K562 (cell line): Measurements from ENCODE around the gene ORMDL3. TPM values are rescaled to one million over a fixed set of nuclear protein-coding genes. Genes with fewer than 3 reads are reported as not detected.

Experiments used
- CTCFL ChIP-seq: IDR thresholded peaks from 2 replicates; pipeline ENCODE4 v1.6.1; 2011; ENCODE audit warnings: borderline replicate concordance, low read depth, mild to moderate bottlenecking, moderate library complexity, low read length; ENCODE audit not compliant: insufficient read depth, poor library complexity, severe bottlenecking
- ETS1 ChIP-seq: conservative IDR thresholded peaks from 2 replicates; pipeline ENCODE4 v1.6.1; 2011; ENCODE audit warnings: low read depth, mild to moderate bottlenecking, low read length; ENCODE audit not compliant: control insufficient read depth
- FOXA1 ChIP-seq: fragments of 450-650 bp; IDR thresholded peaks from 2 replicates; pipeline ENCODE4 v1.6.1; 2016; ENCODE audit warnings: mild to moderate bottlenecking, borderline replicate concordance
- MCM2 ChIP-seq: fragments of 450-650 bp; IDR thresholded peaks from 2 replicates; pipeline ENCODE4 v1.6.1; 2017; ENCODE audit warnings: low read depth, mild to moderate bottlenecking
- MECOM ChIP-seq: fragments of 250-450 bp; sonication (Bioruptor Pico); IDR thresholded peaks from 2 replicates; pipeline ENCODE4 v1.8.0; 2022; ENCODE audit warnings: inconsistent platforms
- MXD1 ChIP-seq: fragments of 250-450 bp; sonication (Bioruptor Pico); IDR thresholded peaks from 2 replicates; pipeline ENCODE4 v1.8.0; 2021; ENCODE audit warnings: borderline replicate concordance, mild to moderate bottlenecking, moderate library complexity; ENCODE audit not compliant: poor library complexity, severe bottlenecking
- PTTG1 ChIP-seq: fragments of 450-650 bp; IDR thresholded peaks from 2 replicates; pipeline ENCODE4 v1.6.1; 2016; ENCODE audit warnings: low read depth, mild to moderate bottlenecking, missing genetic modification characterization, missing compliant biosample characterization
- TRIM28 ChIP-seq: fragments of 450-650 bp; IDR thresholded peaks from 2 replicates; pipeline ENCODE4 v1.6.1; 2017
- YY1 ChIP-seq, 3 experiments: IDR thresholded peaks; 2 replicates each; pipeline ENCODE4 v1.6.1; 2011; ENCODE audit warnings: low read length in 2 of 3, mild to moderate bottlenecking in 2 of 3, moderate library complexity in 2 of 3, borderline replicate concordance in 1 of 3, control low read depth in 1 of 3, low read depth in 1 of 3; ENCODE audit not compliant: insufficient read depth in 3 of 3, insufficient replicate concordance in 2 of 3, control insufficient read depth in 1 of 3, insufficient read length in 1 of 3; ENCODE audit errors: extremely low read depth in 1 of 3
- ZBTB17 ChIP-seq: fragments of 450-650 bp; formaldehyde crosslinking; IDR thresholded peaks from 2 replicates; pipeline ENCODE4 v1.4.0; 2020; ENCODE audit warnings: mild to moderate bottlenecking
- ZFX ChIP-seq: sonication (generic); formaldehyde crosslinking; IDR thresholded peaks from 2 replicates; pipeline ENCODE4 v1.8.0; 2022; ENCODE audit warnings: mild to moderate bottlenecking, missing genetic modification reagents, moderate library complexity
- ZNF253 ChIP-seq: fragments of 250-450 bp; sonication (Bioruptor Pico); conservative IDR thresholded peaks from 2 replicates; pipeline ENCODE4 v1.6.1; 2021; ENCODE audit warnings: mild to moderate bottlenecking
- ZNF586 ChIP-seq: fragments of 450-650 bp; formaldehyde crosslinking; conservative IDR thresholded peaks from 2 replicates; pipeline ENCODE4 v1.4.0; 2020; ENCODE audit warnings: mild to moderate bottlenecking, moderate library complexity
- ZNF592 ChIP-seq: fragments of 450-650 bp; IDR thresholded peaks from 2 replicates; pipeline ENCODE4 v1.6.1; 2017; ENCODE audit warnings: antibody characterized with exemption, mild to moderate bottlenecking
- polyA plus RNA-seq, 8 experiments: library from polyadenylated mRNA; depleted of rRNA in 4 of 8; stranded (reverse) in 5 of 8; unstranded in 3 of 8; fragments of >200 nt; fragmentation: Nextera tagmentation in 2 of 8; fragmentation: Illumina TruSeq in 1 of 8; extraction: Ambion mirVana in 2 of 8; extraction: Trizol in 1 of 8; gene quantifications; 2 replicates each; pipeline versions ENCODE4 v1.2.1 to v1.2.3, GENCODE V29; 2011 to 2014; ENCODE audit warnings: inconsistent platforms in 1 of 8, missing spikeins in 1 of 8
- total RNA-seq, 7 experiments: library from RNA; depleted of rRNA in 6 of 7; stranded (reverse); fragments of >200 nt in 6 of 7; fragmentation: Illumina TruSeq in 2 of 7; extraction: Trizol in 2 of 7; gene quantifications; 2 replicates each; pipeline versions ENCODE4 v1.2.1 to v1.2.3, GENCODE V29; 2011 to 2021; ENCODE audit warnings: low replicate concordance in 1 of 7
- TF ChIP-seq, protein P1 (sequence below): IDR thresholded peaks from 3 replicates; pipeline ENCODE4 v1.6.1; 2011; ENCODE audit warnings: borderline replicate concordance, mild to moderate bottlenecking; ENCODE audit not compliant: insufficient read length, insufficient read depth
- TF ChIP-seq, protein P2 (sequence below): fragments of 250-450 bp; sonication (Bioruptor Pico); IDR thresholded peaks from 2 replicates; pipeline ENCODE4 v1.8.0; 2021; ENCODE audit warnings: moderate library complexity, mild to moderate bottlenecking, inconsistent platforms

Gene ORMDL3
- total and polyA plus RNA-seq, 9 of the 15 experiments (the other 6 are each of a cell fraction or from before 2014, with no cell fraction given): 2.7 to 57.4 (median 27.1) TPM

DNA sequence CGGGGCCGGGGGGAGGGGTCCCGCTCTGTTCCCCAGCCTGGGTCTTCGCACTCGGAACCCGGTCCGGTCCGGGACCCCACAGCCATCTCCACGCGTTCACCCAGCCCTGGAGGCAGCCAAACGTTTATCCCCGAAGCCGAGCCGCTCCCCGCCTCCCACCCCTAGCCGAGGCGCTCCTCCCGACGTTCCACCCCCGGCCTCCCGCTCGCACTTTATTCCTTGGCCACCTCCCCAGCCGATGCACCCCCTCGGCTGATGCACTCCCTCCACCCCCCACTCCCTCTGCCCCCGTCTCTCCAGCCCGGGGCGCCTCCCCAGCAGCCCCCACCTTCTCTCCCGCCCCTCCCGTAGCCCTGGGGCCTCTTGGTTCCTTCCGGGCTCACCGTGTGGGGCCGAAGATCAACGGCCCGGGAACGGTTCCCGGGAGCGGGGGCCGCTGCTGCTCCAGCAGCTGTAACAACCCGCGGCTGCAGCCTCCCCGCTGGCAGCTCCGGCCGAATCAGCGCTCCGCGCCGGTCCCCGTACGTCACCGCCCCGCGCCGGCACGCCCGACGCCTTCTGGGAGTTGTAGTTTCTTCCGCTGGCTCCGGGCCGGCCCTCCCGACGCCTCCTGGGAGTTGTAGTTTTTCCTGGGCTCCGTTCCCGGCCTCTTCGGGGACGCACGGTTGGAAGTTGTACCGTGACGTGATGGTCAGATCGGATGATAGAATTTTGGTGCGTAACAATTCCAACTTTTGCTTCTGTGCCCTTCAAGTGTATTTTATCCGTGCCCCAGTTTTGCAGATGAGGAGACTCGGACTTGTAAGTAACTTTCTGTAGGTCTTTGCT is at the start of gene ORMDL3, which contains the start of gene LRRC3C (continued):
- TF ChIP-seq ZBTB17 (CRISPR knock-in tag): peak; percentile 85
- peak; percentile 100 for TF ChIP-seq ETS1
- TF ChIP-seq CTCFL: no peak
- peak in 2 of 3 experiments; percentile 68 to 77 for TF ChIP-seq YY1 (IDR thresholded peaks at IDR 0.05; ENCODE audit: borderline replicate concordance in 1 of 3, control insufficient read depth in 1 of 3, extremely low read depth in 1 of 3, insufficient read depth in 3 of 3, insufficient read length in 1 of 3, insufficient replicate concordance in 2 of 3, low read depth in 1 of 3, low read length in 2 of 3)
- no peak for TF ChIP-seq ZNF592
- TF ChIP-seq PTTG1 (tag): no peak
- no peak for TF ChIP-seq MXD1
- no peak for TF ChIP-seq FOXA1
- TF ChIP-seq, protein P1, sequence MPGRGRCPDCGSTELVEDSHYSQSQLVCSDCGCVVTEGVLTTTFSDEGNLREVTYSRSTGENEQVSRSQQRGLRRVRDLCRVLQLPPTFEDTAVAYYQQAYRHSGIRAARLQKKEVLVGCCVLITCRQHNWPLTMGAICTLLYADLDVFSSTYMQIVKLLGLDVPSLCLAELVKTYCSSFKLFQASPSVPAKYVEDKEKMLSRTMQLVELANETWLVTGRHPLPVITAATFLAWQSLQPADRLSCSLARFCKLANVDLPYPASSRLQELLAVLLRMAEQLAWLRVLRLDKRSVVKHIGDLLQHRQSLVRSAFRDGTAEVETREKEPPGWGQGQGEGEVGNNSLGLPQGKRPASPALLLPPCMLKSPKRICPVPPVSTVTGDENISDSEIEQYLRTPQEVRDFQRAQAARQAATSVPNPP: no peak
- TF ChIP-seq ZNF586 (CRISPR knock-in tag): no peak
- peak; percentile 89 for TF ChIP-seq ZFX (CRISPR knock-in tag)
- no peak for TF ChIP-seq TRIM28
- no peak for TF ChIP-seq ZNF253 (CRISPR knock-in tag)
- TF ChIP-seq, protein P2, sequence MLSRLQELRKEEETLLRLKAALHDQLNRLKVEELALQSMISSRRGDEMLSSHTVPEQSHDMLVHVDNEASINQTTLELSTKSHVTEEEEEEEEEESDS: no peak
- TF ChIP-seq MECOM (CRISPR knock-in tag): no peak
- TF ChIP-seq MCM2: no peak
